C4-2B (cell line): ENCODE results near the gene KCNS1.

ENCODE experiments used
- ZFX ChIP-seq: fragments of 450-650 bp; IDR thresholded peaks from 2 replicates; pipeline ENCODE4 v1.6.1; 2017
- TF ChIP-seq, protein P1 (sequence below): fragments of 450-650 bp; conservative IDR thresholded peaks from 2 replicates; pipeline ENCODE4 v1.5.1; 2017; ENCODE audit warnings: mild to moderate bottlenecking

DNA sequence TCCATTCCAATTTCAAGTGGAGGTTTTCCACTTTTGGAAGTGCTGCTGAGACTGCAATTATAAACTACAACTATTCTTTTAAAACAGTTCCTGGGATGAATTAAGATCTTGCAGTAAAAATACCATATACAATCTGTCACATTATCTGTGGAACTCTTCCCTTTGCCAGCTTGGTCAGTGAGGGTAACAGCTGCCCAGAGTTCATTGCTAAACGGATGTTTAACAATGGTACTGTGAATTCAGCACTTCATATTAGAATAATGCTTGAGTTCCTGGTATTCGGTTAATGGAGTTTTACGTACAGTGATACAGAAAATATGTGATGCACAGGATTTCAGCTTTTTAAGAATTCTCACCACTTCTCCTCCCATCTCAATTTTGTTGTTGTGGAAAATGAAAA, 51.5 kb downstream of the KCNS1 start:
- TF ChIP-seq, protein P1, sequence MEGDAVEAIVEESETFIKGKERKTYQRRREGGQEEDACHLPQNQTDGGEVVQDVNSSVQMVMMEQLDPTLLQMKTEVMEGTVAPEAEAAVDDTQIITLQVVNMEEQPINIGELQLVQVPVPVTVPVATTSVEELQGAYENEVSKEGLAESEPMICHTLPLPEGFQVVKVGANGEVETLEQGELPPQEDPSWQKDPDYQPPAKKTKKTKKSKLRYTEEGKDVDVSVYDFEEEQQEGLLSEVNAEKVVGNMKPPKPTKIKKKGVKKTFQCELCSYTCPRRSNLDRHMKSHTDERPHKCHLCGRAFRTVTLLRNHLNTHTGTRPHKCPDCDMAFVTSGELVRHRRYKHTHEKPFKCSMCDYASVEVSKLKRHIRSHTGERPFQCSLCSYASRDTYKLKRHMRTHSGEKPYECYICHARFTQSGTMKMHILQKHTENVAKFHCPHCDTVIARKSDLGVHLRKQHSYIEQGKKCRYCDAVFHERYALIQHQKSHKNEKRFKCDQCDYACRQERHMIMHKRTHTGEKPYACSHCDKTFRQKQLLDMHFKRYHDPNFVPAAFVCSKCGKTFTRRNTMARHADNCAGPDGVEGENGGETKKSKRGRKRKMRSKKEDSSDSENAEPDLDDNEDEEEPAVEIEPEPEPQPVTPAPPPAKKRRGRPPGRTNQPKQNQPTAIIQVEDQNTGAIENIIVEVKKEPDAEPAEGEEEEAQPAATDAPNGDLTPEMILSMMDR = no peak
- no peak for TF ChIP-seq ZFX
